Measurements from ENCODE around the gene CCDC142.

The CCDC142 gene

DNA sequence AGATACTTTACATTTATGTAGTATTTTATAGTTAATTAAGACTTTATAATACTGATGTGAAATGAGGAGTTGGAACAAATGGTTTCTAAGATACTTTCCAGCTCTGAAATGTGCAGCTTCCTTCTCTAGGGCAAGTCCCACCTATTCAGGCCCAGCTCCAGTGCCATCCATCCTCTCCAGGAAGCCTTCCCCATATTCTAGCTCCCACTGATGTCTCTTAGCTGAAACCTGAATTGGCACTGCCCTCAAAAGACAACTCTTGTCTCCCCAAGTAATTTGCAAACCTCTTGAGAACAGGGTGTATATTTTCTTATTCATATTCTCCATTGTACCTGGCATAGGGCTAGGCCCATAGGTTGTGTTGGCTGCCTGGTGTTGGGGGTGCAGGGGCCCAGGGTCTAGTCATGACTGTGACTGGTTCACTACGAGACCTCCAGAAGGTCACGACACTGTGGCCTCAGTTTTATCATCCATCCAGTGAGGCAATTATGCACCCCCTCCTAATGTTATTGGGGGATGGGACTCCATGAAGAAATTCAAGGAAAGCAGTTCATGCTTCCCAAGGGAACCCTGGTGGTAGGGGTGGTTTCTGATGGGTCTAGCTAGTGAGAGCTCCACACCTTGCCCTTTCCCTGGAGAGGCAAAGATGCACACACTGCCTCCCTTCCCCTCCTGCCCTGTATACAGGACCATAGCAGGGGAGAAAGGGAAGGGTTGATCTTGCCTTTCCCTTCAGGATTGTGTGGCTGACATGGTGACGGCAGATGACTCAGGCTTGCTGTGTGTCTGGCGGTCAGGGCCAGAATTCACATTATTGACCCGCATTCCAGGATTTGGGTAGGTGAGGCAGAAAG, 58.4 kb downstream of the CCDC142 start:
- TF ChIP-seq TCF4 (CRISPR knock-in tag; IDR thresholded peaks at IDR 0.05; ENCODE audit: borderline replicate concordance) (no peak), TOX (CRISPR knock-in tag; IDR thresholded peaks at IDR 0.05; ENCODE audit: borderline replicate concordance) (no peak)
- no peak for ATAC-seq
